B cell (primary cell): Measurements from ENCODE around the gene SYMPK. TPM values are rescaled to one million over a fixed set of nuclear protein-coding genes. Genes with fewer than 3 reads are reported as not detected.

ENCODE experiments used
- ATAC-seq: fragments of 200-7000 bp; cut with Tn5 transposase; one replicate; pipeline ENCODE4 v1.10.0; 2021; ENCODE audit warnings: low read depth, mild to moderate bottlenecking, moderate number of reproducible peaks, moderate library complexity
- CTCF ChIA-PET: fragments of 350-600 bp; sonication (Branson Sonifier 250); formaldehyde crosslinking; loops from one replicate; lab custom pipeline; 2021; ENCODE audit warnings: antibody characterized with exemption, inconsistent platforms; lab: Charles Lee
- POLR2A ChIA-PET: fragments of 350-600 bp; sonication (Branson Sonifier 250); formaldehyde crosslinking; loops from one replicate; lab custom pipeline; 2021; ENCODE audit warnings: antibody characterized with exemption; lab: Charles Lee
- DNase-seq: peaks from one replicate; pipeline ENCODE4 v3.0.0; 2013
- H2AFZ ChIP-seq: 2 replicates; pipeline ENCODE4 v1.6.1; 2012; ENCODE audit warnings: mild to moderate bottlenecking, low read depth, low read length; ENCODE audit not compliant: insufficient read depth, poor library complexity, severe bottlenecking
- H3K27ac ChIP-seq, 2 donors: 1 replicate in 1 of 2; 2 replicates in 1 of 2; pipeline ENCODE4 v1.5.1; 2012 to 2013; ENCODE audit warnings: low read length in 2 of 2, mild to moderate bottlenecking in 2 of 2, moderate library complexity in 1 of 2
- H3K27me3 ChIP-seq, 4 experiments: fragments of 200-600 bp in 1 of 4; sonication (generic) in 1 of 4; replicated peaks in 1 of 4; 1 replicate in 2 of 4; 2 replicates in 2 of 4; pipeline versions ENCODE4 v1.6.1 to v1.7.0; 2013 to 2016; ENCODE audit warnings: low read length in 3 of 4, mild to moderate bottlenecking in 2 of 4, mixed read lengths in 1 of 4, moderate library complexity in 1 of 4; ENCODE audit not compliant: insufficient read depth in 4 of 4, control insufficient read depth in 3 of 4; ENCODE audit errors: control extremely low read depth in 1 of 4
- H3K36me3 ChIP-seq, 2 experiments: replicated peaks in 1 of 2; 1 replicate in 1 of 2; 2 replicates in 1 of 2; pipeline versions ENCODE4 v1.6.1 to v1.7.1; 2013; ENCODE audit warnings: low read length in 1 of 2; ENCODE audit not compliant: insufficient read depth in 2 of 2, control insufficient read depth in 1 of 2; ENCODE audit errors: control extremely low read depth in 1 of 2, extremely low read depth in 1 of 2
- H3K4me1 ChIP-seq, 2 donors: fragments of 200-600 bp in 1 of 2; sonication (generic) in 1 of 2; 1 replicate in 1 of 2; 2 replicates in 1 of 2; pipeline versions ENCODE4 v1.5.1 to v1.6.1; 2013 to 2017; ENCODE audit warnings: low read length in 2 of 2; ENCODE audit not compliant: control insufficient read depth in 2 of 2, insufficient read depth in 2 of 2
- H3K4me2 ChIP-seq: replicated peaks from 2 replicates; pipeline ENCODE3; 2012; ENCODE audit warnings: mild to moderate bottlenecking, low read depth, low read length; ENCODE audit not compliant: poor library complexity, severe bottlenecking
- H3K4me3 ChIP-seq, 5 experiments: fragments of 200-600 bp in 1 of 5; sonication (generic) in 1 of 5; 1 replicate in 3 of 5; 2 replicates in 2 of 5; pipeline versions ENCODE4 v1.5.1 to v1.7.0; 2011 to 2016; ENCODE audit warnings: low read length in 4 of 5, mild to moderate bottlenecking in 4 of 5, low read depth in 2 of 5, control low read depth in 1 of 5, moderate library complexity in 1 of 5; ENCODE audit not compliant: insufficient read depth in 1 of 5; ENCODE audit errors: control extremely low read depth in 1 of 5, extremely low read depth in 1 of 5
- H3K79me2 ChIP-seq: fragments of 200-600 bp; sonication (generic); one replicate; pipeline ENCODE4 v1.6.0; 2016; ENCODE audit warnings: low read length; ENCODE audit not compliant: control insufficient read depth, insufficient read depth
- H3K9ac ChIP-seq: fragments of 200-600 bp; sonication (generic); 2 replicates; pipeline ENCODE4 v1.6.1; 2017; ENCODE audit warnings: mild to moderate bottlenecking, low read length, moderate library complexity
- H3K9me3 ChIP-seq, 3 donors: one replicate each; pipeline versions ENCODE4 v1.6.1 to v1.7.1; 2013; ENCODE audit warnings: low read length in 2 of 3; ENCODE audit not compliant: control insufficient read depth in 2 of 3, insufficient read depth in 1 of 3; ENCODE audit errors: control extremely low read depth in 1 of 3
- H4K20me1 ChIP-seq: 2 replicates; pipeline ENCODE4 v1.6.0; 2012; ENCODE audit warnings: mild to moderate bottlenecking, low read length; ENCODE audit not compliant: insufficient read depth, control insufficient read depth, poor library complexity, severe bottlenecking
- H3K27ac Mint-ChIP-seq: one replicate; pipeline ENCODE4 v1.8.0; 2021; ENCODE audit warnings: mixed read lengths
- H3K27me3 Mint-ChIP-seq: one replicate; pipeline ENCODE4 v1.8.0; 2021; ENCODE audit warnings: mixed read lengths
- H3K4me1 Mint-ChIP-seq: one replicate; pipeline ENCODE4 v1.8.0; 2021; ENCODE audit warnings: mixed read lengths
- H3K4me3 Mint-ChIP-seq: one replicate; pipeline ENCODE4 v1.8.0; 2021; ENCODE audit warnings: mixed read lengths
- H3K9me3 Mint-ChIP-seq: one replicate; pipeline ENCODE4 v1.8.0; 2022; ENCODE audit warnings: mixed read lengths; ENCODE audit not compliant: insufficient read depth
- CTCF ChIP-seq: fragments of 200-600 bp; IDR thresholded peaks from one replicate; pipeline ENCODE4 v1.8.0; 2022; ENCODE audit warnings: antibody characterized with exemption, mild to moderate bottlenecking
- EZH2 ChIP-seq: IDR thresholded peaks from 2 replicates; pipeline ENCODE4 v1.6.1; 2012; ENCODE audit warnings: borderline replicate concordance, low read depth, mild to moderate bottlenecking, moderate library complexity, low read length; ENCODE audit not compliant: insufficient read depth, poor library complexity, severe bottlenecking
- WGBS: methylation state at CpG from one replicate; pipeline ENCODE4 v1.1.5; 2013; ENCODE audit warnings: missing lambda C conversion rate; ENCODE audit not compliant: insufficient coverage; 5-methylcytosine and 5-hydroxymethylcytosine counted together
- intact Hi-C: fragments of 100-400 bp; cut with micrococcal nuclease; formaldehyde crosslinking; loops from one replicate; pipeline ENCODE4 v1.10.0; 2022
- polyA plus RNA-seq: library from polyadenylated mRNA; depleted of rRNA; stranded (reverse); fragments of >200 nt; gene quantifications from 2 replicates; pipeline ENCODE4 v1.2.3, GENCODE V29; 2012
- total RNA-seq, 2 donors: library from RNA; stranded (reverse); fragments of 120-200 nt in 1 of 2; gene quantifications; 1 replicate in 1 of 2; 2 replicates in 1 of 2; pipeline versions ENCODE4 v1.2.3 to v1.2.4, GENCODE V29; 2013 to 2022

SYMPK gene
- total and polyA plus RNA-seq, 2 donors (not counting 1 experiment from before 2014, with no cell fraction given), result 119 to 138 TPM

DNA sequence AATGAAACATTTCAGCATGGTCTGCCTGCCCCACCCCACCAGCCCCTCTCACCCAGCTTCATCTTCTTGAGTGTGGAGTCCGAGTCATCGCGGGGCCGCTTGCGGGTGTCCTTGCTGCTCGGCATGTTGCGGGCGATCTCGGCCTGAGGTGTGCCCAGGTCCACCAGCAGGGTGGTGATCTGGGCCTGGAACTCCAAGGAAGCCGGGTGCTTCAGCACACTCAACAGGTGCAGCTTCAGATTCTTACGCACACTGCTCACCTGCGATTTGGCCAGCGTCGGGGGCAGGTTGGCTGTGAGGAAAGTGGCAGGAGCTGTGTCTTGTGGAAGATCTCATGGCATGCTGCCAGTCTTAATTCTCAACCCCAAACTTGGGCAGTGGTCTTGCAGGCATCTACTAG, 20.7 kb downstream of the SYMPK start:
- no peaks in the 10 kb centered on the region for H3K9me3 Mint-ChIP-seq
- ATAC-seq (no peak), DNase-seq (no peak)
- no peak overlapping the region for H3K27ac ChIP-seq
- no peak overlapping the region for H3K4me3 Mint-ChIP-seq
- H3K9me3 ChIP-seq, result peaks cover 0 to 7% (median 0%) of the 10 kb centered on the region in 3 donors
- no peak overlapping the region for H3K4me2 ChIP-seq
- H3K9ac ChIP-seq, result no peak overlapping the region
- H3K79me2 ChIP-seq, result peaks cover 35% of the 10 kb centered on the region
- H4K20me1 ChIP-seq, result no peaks in the 10 kb centered on the region
- ChIA-PET POLR2A (no interaction called here), CTCF (no interaction called here)
- peaks cover 27 to 69% of the 10 kb centered on the region in 2 experiments for H3K36me3 ChIP-seq
- H3K4me1 Mint-ChIP-seq, result no peaks in the 10 kb centered on the region
- H3K27me3 Mint-ChIP-seq, result no peaks in the 10 kb centered on the region
- no peak overlapping the region for H3K27ac Mint-ChIP-seq
- intact Hi-C loops, result no loop called here
- no peak overlapping the region for H3K4me3 ChIP-seq
- no peaks in the 10 kb centered on the region for H3K4me1 ChIP-seq
- WGBS, result 97% methylated on average over 10 of the region's 14 CpGs
- H3K27me3 ChIP-seq, result no peaks in the 10 kb centered on the region
- no peak overlapping the region for H2AFZ ChIP-seq
- TF ChIP-seq CTCF (no peak), EZH2 (no peak)

DNA sequence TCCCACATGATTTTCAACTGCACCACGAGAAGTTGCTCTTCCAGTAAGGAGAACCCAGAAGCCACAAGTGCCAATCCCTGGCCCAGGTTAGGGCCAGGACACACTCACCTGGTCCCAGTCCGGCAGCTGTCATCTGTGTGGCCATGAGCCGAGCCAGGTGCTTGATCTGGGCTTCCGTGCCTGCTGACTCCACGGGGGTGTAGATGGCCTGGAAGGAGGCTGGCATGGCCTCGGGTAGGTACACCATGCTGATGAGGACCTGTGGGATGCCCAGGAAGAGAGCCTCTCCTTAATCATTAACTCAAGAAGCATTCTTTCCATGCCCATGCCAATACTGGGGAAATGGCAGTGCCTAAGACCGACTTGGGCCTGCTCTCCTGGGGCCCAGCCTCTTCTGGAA, 28.0 kb downstream of the SYMPK start:
- no peaks in the 10 kb centered on the region for H3K4me1 ChIP-seq
- WGBS, result 100% methylated on average over 6 of the region's 7 CpGs
- no peak overlapping the region for H3K4me2 ChIP-seq
- no peak overlapping the region for H3K4me3 ChIP-seq
- H3K79me2 ChIP-seq, result peaks cover 14% of the 10 kb centered on the region
- Mint-ChIP-seq H3K27ac (no peak overlapping the region), H3K9me3 (no peaks in the 10 kb centered on the region), H3K27me3 (no peaks in the 10 kb centered on the region), H3K4me3 (no peak overlapping the region), H3K4me1 (no peaks in the 10 kb centered on the region)
- peaks cover 20 to 69% of the 10 kb centered on the region in 2 experiments for H3K36me3 ChIP-seq
- no peak for TF ChIP-seq CTCF
- no peak for TF ChIP-seq EZH2
- H3K27ac ChIP-seq, result no peak overlapping the region
- no peak overlapping the region for H3K9ac ChIP-seq
- peaks cover 0 to 7% (median 0%) of the 10 kb centered on the region in 3 donors for H3K9me3 ChIP-seq
- H2AFZ ChIP-seq, result no peak overlapping the region
- ChIA-PET CTCF (interaction anchor here (0.6 kb wide), 1 partner anchor 31 kb away, joined by 3 read pairs; no protein-coding TSS in a partner anchor), POLR2A (no interaction called here)
- H3K27me3 ChIP-seq, result no peaks in the 10 kb centered on the region
- DNase-seq, result no peak
- ATAC-seq, result no peak
- intact Hi-C loops, result no loop called here
- H4K20me1 ChIP-seq, result peaks cover 18% of the 10 kb centered on the region
